GM19438 (cell line): ENCODE results near the gene EDA.
A peak's percentile ranks its signal among the peaks of the same experiment; 100 is the strongest.

ENCODE experiments used
- ATAC-seq: cut with Tn5 transposase; IDR thresholded peaks from one replicate; pipeline ENCODE4 v1.9.1; 2021; ENCODE audit warnings: low read depth; ENCODE audit not compliant: unreplicated experiment

Gene EDA

GRCh38 chrX:69615779-69616456, at the start of gene EDA:
EDA (plus strand) TSS chrX:69616113.
- peak; percentile 76 for ATAC-seq

- no peak for ATAC-seq
Measured at GRCh38 chrX:69568828-69569227, 47.1 kb upstream of the EDA start.

GRCh38 chrX:69597399-69597798, 18.5 kb upstream of the EDA start:
- no peak for ATAC-seq

GRCh38 chrX:69600182-69600581, 15.7 kb upstream of the EDA start:
- no peak for ATAC-seq

GRCh38 chrX:69603566-69604194, 12.2 kb upstream of the EDA start:
- ATAC-seq, result no peak

- ATAC-seq, result no peak
Measured at GRCh38 chrX:69605521-69605920, 10.4 kb upstream of the EDA start.

GRCh38 chrX:69607616-69608015, 8.3 kb upstream of the EDA start:
- no peak for ATAC-seq

- ATAC-seq, result no peak
Measured at GRCh38 chrX:69613946-69614345, 2.0 kb upstream of the EDA start.

GRCh38 chrX:69614886-69615285, 1.0 kb upstream of the EDA start:
- ATAC-seq, result no peak

GRCh38 chrX:69615342-69615741, 571 bp upstream of the EDA start:
- ATAC-seq, result no peak

- ATAC-seq, result no peak
Measured at GRCh38 chrX:69616457-69617203, 717 bp downstream of the EDA start.

- no peak for ATAC-seq
Measured at GRCh38 chrX:69618803-69619202, 2.9 kb downstream of the EDA start.

GRCh38 chrX:69626129-69626528, 10.2 kb downstream of the EDA start:
- no peak for ATAC-seq

GRCh38 chrX:69627744-69628143, 11.8 kb downstream of the EDA start:
- no peak for ATAC-seq

- no peak for ATAC-seq
Measured at GRCh38 chrX:69630147-69630546, 14.2 kb downstream of the EDA start.

- no peak for ATAC-seq
Measured at GRCh38 chrX:69664693-69665092, 48.8 kb downstream of the EDA start.

- no peak for ATAC-seq
Measured at GRCh38 chrX:69670001-69670555, 54.2 kb downstream of the EDA start.

- no peak for ATAC-seq
Measured at GRCh38 chrX:69674891-69675290, 59.0 kb downstream of the EDA start.

GRCh38 chrX:69705818-69706217, 89.9 kb downstream of the EDA start:
- no peak for ATAC-seq

- ATAC-seq, result no peak
Measured at GRCh38 chrX:69718102-69718501, 102.2 kb downstream of the EDA start.

GRCh38 chrX:69724307-69724706, 108.4 kb downstream of the EDA start:
- ATAC-seq, result no peak
